ENCODE results near the gene PPARA.
"Not testable (repeated sequence)": the region's sequence is repeated elsewhere in the genome, so short reads cannot be mapped to it uniquely, and the experiment has no call there.

PPARA gene

GRCh38 chr22:46127556-46127955 is 22.8 kb upstream of the PPARA start:
- DNase-seq, result no peak

GRCh38 chr22:46128606-46129005 is 21.7 kb upstream of the PPARA start:
- no peak for DNase-seq

DNA sequence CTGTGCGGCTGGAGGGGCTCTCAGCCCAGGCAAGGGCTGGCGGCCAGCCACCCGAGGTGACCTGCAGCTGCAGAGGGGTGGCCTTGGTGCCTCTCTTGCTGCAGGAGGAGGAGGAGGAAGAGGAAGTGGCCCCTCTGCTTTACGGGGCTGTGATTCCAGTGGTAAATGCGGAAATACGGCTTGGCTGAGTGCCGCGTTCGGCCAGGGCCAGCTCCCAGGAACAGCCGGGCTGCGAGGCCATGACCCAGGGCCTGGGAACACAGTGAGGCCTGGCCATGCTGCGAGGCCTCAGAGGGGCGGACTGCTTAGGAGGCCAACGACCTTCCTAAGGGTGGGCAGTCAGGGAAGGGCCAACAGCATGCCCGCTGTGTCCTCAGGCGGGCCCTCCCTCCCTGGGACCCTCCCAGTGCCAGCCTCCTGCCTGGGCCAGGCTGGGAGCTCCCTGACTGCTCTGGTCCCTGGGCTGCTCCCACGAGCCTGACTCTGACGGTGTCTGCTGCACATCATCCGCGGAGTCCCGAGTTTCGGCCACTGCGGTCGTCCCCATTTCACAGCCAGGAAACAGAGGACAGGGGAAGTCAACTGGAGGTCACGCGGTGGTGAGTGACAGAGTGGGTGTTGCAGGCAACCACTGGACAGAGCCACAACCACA is 20.8 kb upstream of the PPARA start:
- no peak for DNase-seq

GRCh38 chr22:46131151-46131587 is 19.2 kb upstream of the PPARA start:
- DNase-seq, result no peak

DNA sequence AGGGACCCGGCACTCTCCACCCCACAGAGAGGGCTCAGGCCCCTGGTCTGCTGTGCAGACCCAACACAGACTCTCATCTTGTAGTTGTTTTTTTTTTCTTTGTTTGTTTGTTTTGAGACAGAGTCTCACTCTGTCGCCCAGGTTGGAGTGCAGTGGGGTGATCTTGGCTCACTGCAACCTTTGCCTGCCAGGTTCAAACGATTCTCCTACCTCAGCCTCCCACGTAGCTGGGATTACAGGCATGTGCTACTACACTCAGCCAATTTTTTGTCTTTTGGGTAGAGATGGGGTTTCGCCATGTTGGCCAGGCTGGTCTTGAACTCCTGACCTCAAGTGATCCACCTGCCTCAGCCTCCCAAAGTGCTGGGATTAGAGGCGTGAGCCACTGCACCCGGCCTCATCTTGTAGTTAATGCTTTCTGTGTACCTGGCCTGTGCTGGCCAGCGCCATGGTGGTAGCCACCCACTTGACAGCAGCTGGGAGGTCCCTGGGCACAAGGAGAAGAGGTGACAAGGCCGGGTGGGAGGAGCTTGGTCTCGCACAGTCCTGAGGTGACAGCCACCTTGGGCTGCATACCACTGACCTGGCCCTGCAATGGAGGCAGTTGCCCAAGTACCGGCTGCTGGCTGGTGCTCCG is 18.0 kb upstream of the PPARA start:
- not testable (repeated sequence) for DNase-seq

GRCh38 chr22:46132830-46133587 is 17.3 kb upstream of the PPARA start:
- DNase-seq, result no peak

DNA sequence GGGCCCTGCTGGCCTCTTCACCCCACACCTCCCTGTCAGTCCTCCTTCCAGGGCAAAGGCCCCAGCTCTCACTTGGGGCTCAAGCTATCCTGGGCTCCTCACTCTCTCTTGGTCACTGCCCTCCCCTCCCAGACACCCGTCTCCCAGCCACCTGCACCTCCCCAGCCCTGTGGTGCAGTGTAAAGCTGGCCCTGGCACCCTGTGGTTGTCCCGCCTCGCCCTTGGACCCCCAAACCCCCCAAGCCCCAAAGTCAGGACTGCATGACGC is 16.8 kb upstream of the PPARA start:
- DNase-seq, result no peak

GRCh38 chr22:46134111-46134705 is 16.1 kb upstream of the PPARA start:
- no peak for DNase-seq

- DNase-seq, result no peak
Observed at GRCh38 chr22:46135611-46136485, 14.5 kb upstream of the PPARA start.

- DNase-seq, result no peak
Observed at GRCh38 chr22:46136486-46137217, 13.7 kb upstream of the PPARA start.

GRCh38 chr22:46137218-46137766 is 13.0 kb upstream of the PPARA start:
- no peak for DNase-seq

GRCh38 chr22:46138058-46138797 is 12.1 kb upstream of the PPARA start:
- DNase-seq, result no peak

DNA sequence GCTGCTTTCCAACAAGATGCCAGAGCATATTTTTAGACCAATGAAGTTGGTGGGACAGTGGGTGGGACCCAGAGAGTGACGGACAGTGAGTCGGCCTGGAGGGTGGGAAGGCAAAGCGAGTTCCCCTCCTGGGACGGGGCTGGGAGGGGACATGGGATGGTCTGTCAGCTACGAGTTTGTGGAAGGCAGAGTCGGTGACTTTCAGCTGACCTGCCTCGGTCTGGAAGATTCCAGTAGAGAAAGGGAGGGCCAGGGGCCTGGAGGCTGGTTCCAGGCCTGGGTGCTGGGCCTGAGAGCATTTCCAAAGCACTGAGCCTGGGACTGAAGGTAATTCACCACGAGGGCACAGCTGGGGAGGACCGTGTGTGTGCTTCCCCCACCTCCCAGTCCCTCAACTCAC is 10.9 kb upstream of the PPARA start:
- DNase-seq, result not testable (repeated sequence)

DNA sequence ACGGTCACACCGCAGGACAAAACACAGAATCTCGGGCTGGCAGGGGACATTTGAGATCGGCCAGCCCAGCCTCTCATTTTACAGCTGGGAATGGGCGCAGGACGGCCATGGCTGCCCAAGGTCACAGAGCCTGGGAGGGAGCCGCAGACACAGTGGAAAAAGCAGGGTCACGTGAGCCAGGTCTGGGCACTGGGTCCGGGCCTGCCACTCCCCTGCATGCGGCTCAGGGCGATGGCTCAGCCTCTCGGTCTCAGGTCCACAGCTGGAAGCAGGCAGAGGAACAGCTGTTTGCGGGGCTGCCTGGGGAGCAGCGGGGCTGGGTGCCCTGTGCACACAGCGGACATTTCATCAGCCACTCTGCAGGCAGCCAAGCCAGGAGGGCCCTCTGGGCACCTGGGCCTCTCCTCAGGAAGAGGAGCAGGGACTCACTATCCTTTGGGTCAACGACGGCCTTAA is 10.4 kb upstream of the PPARA start:
- no peak for DNase-seq

DNA sequence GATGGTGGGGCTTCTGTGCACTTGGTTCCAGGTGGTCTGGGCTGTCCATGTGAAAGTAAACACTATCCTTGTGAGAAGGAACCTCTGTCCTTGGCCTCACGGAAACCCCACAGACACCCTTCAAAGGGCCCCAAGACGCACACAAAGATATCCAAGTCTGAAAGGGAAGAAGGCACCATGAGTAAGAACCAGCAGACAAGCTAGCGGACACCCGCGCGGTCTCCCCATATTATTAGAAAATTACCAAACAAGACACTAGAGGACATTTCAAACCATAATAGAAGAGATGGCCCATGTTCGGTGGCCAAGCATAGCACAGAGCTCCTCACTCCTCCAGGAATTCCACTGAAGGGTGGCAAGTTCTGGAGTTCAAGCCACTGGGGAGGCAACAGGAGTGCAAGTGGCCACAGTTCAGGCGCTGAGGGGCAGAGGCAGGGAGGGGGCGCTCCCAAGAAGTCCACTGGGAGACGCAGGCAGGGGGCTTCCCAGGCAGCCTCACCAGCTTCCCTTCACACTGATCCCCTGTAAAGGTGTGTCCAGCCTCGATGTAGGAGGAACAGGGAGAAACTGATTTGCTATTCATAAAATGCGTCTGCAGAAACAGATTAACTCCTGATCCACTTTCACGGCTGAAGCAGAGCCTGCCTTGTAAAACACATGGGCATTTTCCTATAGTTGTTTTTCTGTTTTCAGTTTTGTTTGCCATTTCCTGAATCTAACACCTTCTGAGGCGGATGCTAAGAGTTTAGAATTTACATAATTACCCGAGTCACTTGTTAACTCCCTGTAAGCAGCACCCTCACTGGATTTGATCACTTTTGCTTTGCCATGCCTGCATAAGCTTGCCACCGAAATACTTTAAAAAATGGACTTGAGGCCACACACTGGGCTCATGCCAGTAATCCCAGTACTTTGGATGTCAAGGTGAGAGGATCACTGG is 9.1 kb upstream of the PPARA start:
- DNase-seq, result no peak

DNA sequence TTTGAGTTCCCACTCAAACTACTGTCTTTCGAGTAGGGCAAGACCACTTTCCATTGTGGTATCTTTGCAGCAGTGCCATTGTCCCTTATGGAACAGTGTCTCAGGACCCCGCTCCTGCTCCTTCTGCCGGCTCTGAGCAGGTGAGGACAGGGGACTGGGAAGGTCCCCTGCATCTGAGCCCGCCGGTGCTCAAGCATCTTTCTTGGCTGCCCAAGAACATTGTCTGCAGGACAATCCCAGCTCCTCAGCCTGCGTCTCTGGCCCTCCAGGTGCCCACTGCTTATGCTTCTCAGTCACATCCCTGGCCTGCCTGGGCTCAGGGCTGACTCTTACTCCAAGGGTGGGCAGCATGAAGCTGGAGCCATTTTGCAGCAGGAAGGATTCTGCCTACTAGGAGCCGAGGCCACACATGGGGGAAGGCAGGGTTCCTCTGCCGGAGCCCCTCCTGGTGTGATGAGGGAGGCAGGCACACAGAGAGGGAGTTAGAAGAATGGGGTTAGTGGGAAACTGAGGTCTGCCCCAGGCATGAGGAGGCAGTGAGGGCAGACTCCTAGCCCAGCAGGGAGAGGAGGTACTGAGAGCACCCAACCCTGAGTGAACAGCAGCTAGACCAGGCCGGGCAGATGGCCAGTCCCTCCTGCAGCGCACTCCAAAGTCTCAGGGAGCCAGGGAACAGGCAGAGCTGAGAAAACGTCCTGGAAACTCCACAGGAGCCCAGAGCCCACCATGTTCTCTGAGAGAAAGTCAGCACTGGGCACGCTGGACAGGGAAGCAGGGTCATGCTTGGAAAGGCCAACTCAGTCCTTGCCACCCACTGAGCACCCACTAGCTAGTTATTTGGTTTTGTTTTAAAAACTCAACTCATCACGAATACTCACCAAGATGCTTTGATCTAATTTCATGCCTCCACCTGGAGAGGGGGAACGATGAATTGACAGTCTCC is 7.5 kb upstream of the PPARA start:
- DNase-seq, result no peak

DNA sequence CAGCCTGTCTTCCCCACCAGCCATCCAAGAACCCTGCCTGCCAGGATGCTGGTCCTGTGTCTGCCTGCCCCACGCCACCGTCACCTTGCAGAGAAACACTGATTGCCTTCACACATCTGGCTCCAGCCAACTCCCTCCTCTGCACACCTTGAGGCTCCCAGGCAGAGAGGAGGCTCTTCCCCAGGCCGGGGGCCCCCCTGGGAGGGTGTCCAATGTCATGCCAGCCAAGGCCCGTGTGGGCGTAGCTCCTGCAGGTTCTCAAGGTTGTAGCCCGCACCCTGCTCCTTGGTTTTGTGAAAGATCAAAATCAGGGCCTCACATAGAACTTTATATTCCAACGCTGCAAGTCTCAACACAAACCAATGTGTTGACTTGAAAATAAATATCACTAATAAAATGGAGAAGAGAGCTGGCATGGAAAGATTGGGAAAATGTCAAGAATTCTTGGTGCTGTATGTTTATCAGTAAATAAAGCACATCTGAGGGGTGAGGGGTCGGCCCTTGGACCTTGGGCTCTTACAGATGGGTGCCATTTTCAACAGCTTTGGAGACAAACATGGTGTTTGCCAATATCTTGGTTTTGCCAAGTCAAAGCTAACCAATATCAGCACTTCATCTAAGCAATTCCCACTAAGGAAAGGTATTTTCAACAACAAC is 6.7 kb upstream of the PPARA start:
- no peak for DNase-seq

GRCh38 chr22:46145361-46145851 is 4.9 kb upstream of the PPARA start:
- no peak for DNase-seq

Measured in stimulated activated CD4-positive, alpha-beta T cell treated with anti-CD3 and anti-CD28 coated beads, Interleukin-12 subunit alpha, Interleukin-12 subunit beta, amount 100 ng/mL, for 4 hours (primary cell).